Astrocyte (in vitro differentiated cells and primary cell): ENCODE results near the gene AACS. TPM values are rescaled to one million over a fixed set of nuclear protein-coding genes. Genes with fewer than 3 reads are reported as not detected.

Experiments used
- DNase-seq: peaks from one replicate; pipeline ENCODE4 v3.0.0-alpha.2; 2010; ENCODE audit warnings: low read depth
- FAIRE-seq: peaks from 2 replicates; lab custom pipeline; 2011; peaks lifted over from hg19 to GRCh38; lab: Jason Lieb, UNC
- H2AFZ ChIP-seq: 2 replicates; pipeline ENCODE4 v1.6.0; 2012; ENCODE audit warnings: low read depth, low read length, inconsistent platforms
- H3K27ac ChIP-seq: 2 replicates; pipeline ENCODE4 v1.5.1; 2011; ENCODE audit warnings: low read depth, low read length, inconsistent platforms
- H3K27me3 ChIP-seq: 2 replicates; pipeline ENCODE4 v1.6.0; 2011; ENCODE audit warnings: low read length, inconsistent platforms; ENCODE audit not compliant: insufficient read depth
- H3K36me3 ChIP-seq: 2 replicates; pipeline ENCODE4 v1.5.1; 2011; ENCODE audit warnings: low read length, inconsistent platforms; ENCODE audit not compliant: insufficient read depth
- H3K4me1 ChIP-seq: 2 replicates; pipeline ENCODE4 v1.5.1; 2011; ENCODE audit warnings: low read length, inconsistent platforms; ENCODE audit not compliant: insufficient read depth
- H3K4me2 ChIP-seq: 2 replicates; pipeline ENCODE4 v1.6.0; 2012; ENCODE audit warnings: low read length, inconsistent platforms
- H3K4me3 ChIP-seq: 2 replicates; pipeline ENCODE4 v1.5.1; 2011; ENCODE audit warnings: low read depth, mild to moderate bottlenecking, low read length, inconsistent platforms; ENCODE audit not compliant: insufficient read depth
- H3K79me2 ChIP-seq: 2 replicates; pipeline ENCODE4 v1.6.0; 2012; ENCODE audit warnings: mild to moderate bottlenecking, low read length, inconsistent platforms; ENCODE audit not compliant: insufficient read depth
- H3K9ac ChIP-seq: 2 replicates; pipeline ENCODE4 v1.6.0; 2012; ENCODE audit warnings: mild to moderate bottlenecking, low read length, inconsistent platforms
- H3K9me3 ChIP-seq: 2 replicates; pipeline ENCODE4 v1.5.1; 2012; ENCODE audit warnings: low read depth, mild to moderate bottlenecking, low read length, inconsistent platforms; ENCODE audit not compliant: insufficient read depth
- H4K20me1 ChIP-seq: 2 replicates; pipeline ENCODE4 v1.6.0; 2012; ENCODE audit warnings: low read length, inconsistent platforms; ENCODE audit not compliant: insufficient read depth
- H3K27ac Mint-ChIP-seq: one replicate; pipeline ENCODE4 v1.8.0; 2021; ENCODE audit warnings: mild to moderate bottlenecking, mixed read lengths; ENCODE audit not compliant: unreplicated experiment
- H3K27me3 Mint-ChIP-seq: one replicate; pipeline ENCODE4 v1.8.0; 2021; ENCODE audit warnings: low read depth, mixed read lengths; ENCODE audit not compliant: unreplicated experiment
- H3K36me3 Mint-ChIP-seq: one replicate; pipeline ENCODE4 v1.8.0; 2021; ENCODE audit warnings: low read depth, mixed read lengths; ENCODE audit not compliant: unreplicated experiment
- H3K4me1 Mint-ChIP-seq: one replicate; pipeline ENCODE4 v1.8.0; 2021; ENCODE audit warnings: low read depth, mixed read lengths; ENCODE audit not compliant: unreplicated experiment
- H3K4me3 Mint-ChIP-seq: one replicate; pipeline ENCODE4 v1.8.0; 2021; ENCODE audit warnings: mild to moderate bottlenecking, moderate library complexity, mixed read lengths; ENCODE audit not compliant: unreplicated experiment
- H3K9me3 Mint-ChIP-seq: one replicate; pipeline ENCODE4 v1.8.0; 2021; ENCODE audit warnings: mild to moderate bottlenecking, mixed read lengths; ENCODE audit not compliant: unreplicated experiment
- CTCF ChIP-seq: IDR thresholded peaks from 2 replicates; pipeline ENCODE4 v1.5.1; 2011; ENCODE audit warnings: low read depth, mild to moderate bottlenecking, inconsistent platforms, low read length, moderate library complexity; ENCODE audit not compliant: insufficient read depth
- EZH2 ChIP-seq: IDR thresholded peaks from 2 replicates; pipeline ENCODE4 v1.6.1; 2012; ENCODE audit warnings: mild to moderate bottlenecking, low read length, inconsistent platforms; ENCODE audit not compliant: insufficient read depth
- total RNA-seq: library from RNA; stranded (reverse); gene quantifications from 2 replicates; pipeline ENCODE4 v1.2.1, GENCODE V29; 2021

AACS gene
- total RNA-seq, 1 donor from 2014 or later, result 22.5 TPM

DNA sequence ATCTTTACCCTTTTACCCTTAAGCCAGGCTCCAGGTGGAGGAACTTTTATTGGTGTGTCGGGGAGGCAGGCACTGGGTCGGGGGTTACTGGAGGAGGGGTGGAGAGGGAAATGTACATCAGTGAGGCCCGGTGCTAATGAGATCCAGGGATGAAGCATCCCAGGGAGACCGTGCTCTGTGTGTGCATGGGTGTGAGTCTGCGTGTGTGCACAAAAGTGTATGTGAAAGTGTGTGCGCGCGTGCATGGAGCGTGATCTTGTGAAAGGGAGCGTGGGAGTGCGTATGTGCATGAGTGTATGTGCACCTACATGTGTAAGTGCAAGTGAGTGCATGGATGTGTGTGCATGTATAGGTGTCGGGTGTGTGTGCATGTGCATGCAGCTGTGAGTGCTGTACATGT lies 55.3 kb downstream of the AACS start:
- Mint-ChIP-seq H3K4me1 (peaks cover 2% of the 10 kb centered on the region), H3K9me3 (peaks cover 2% of the 10 kb centered on the region), H3K27ac (no peak overlapping the region), H3K4me3 (no peak overlapping the region), H3K27me3 (no peaks in the 10 kb centered on the region), H3K36me3 (peaks cover 32% of the 10 kb centered on the region)
- Histone ChIP-seq H3K9ac (no peak overlapping the region), H2AFZ (no peak overlapping the region), H3K4me3 (no peak overlapping the region), H3K79me2 (no peaks in the 10 kb centered on the region), H3K4me2 (no peak overlapping the region), H3K27me3 (no peaks in the 10 kb centered on the region), H3K27ac (no peak overlapping the region), H3K4me1 (no peaks in the 10 kb centered on the region), H3K9me3 (no peaks in the 10 kb centered on the region), H4K20me1 (peaks cover 5% of the 10 kb centered on the region), H3K36me3 (peaks cover 14% of the 10 kb centered on the region)
- DNase-seq, result no peak
- no peak for FAIRE-seq
- TF ChIP-seq CTCF, result no peak
- TF ChIP-seq EZH2, result no peak

GRCh38 chr12:125121106-125121505 lies 55.9 kb downstream of the AACS start:
- H3K27ac ChIP-seq, result no peak overlapping the region
- H2AFZ ChIP-seq, result no peak overlapping the region
- DNase-seq, result no peak
- H3K4me2 ChIP-seq, result no peak overlapping the region
- H3K36me3 Mint-ChIP-seq, result peaks cover 32% of the 10 kb centered on the region
- H3K9ac ChIP-seq, result no peak overlapping the region
- H3K4me3 Mint-ChIP-seq, result no peak overlapping the region
- peaks cover 2% of the 10 kb centered on the region for H3K4me1 Mint-ChIP-seq
- TF ChIP-seq EZH2, result no peak
- TF ChIP-seq CTCF, result no peak
- no peaks in the 10 kb centered on the region for H3K4me1 ChIP-seq
- no peak overlapping the region for H3K4me3 ChIP-seq
- peaks cover 5% of the 10 kb centered on the region for H4K20me1 ChIP-seq
- H3K27me3 Mint-ChIP-seq, result no peaks in the 10 kb centered on the region
- H3K9me3 Mint-ChIP-seq, result peaks cover 2% of the 10 kb centered on the region
- H3K79me2 ChIP-seq, result no peaks in the 10 kb centered on the region
- no peaks in the 10 kb centered on the region for H3K27me3 ChIP-seq
- no peak for FAIRE-seq
- peaks cover 13% of the 10 kb centered on the region for H3K36me3 ChIP-seq
- no peak overlapping the region for H3K27ac Mint-ChIP-seq
- no peaks in the 10 kb centered on the region for H3K9me3 ChIP-seq

GRCh38 chr12:125122668-125123067 lies 57.4 kb downstream of the AACS start:
- FAIRE-seq, result no peak

More at GRCh38 chr12:125122668-125123067, 57.4 kb downstream of the AACS start:
- H2AFZ ChIP-seq, result no peak overlapping the region
- H3K4me3 ChIP-seq, result no peak overlapping the region
- H3K9me3 Mint-ChIP-seq, result peaks cover 2% of the 10 kb centered on the region
- peaks cover 5% of the 10 kb centered on the region for H4K20me1 ChIP-seq
- no peaks in the 10 kb centered on the region for H3K4me1 ChIP-seq
- H3K79me2 ChIP-seq, result no peaks in the 10 kb centered on the region
- H3K4me3 Mint-ChIP-seq, result no peak overlapping the region
- H3K36me3 Mint-ChIP-seq, result peaks cover 37% of the 10 kb centered on the region
- DNase-seq, result no peak
- H3K9me3 ChIP-seq, result no peaks in the 10 kb centered on the region
- TF ChIP-seq EZH2, result no peak
- no peak for TF ChIP-seq CTCF
- H3K36me3 ChIP-seq, result peaks cover 13% of the 10 kb centered on the region
- no peak overlapping the region for H3K9ac ChIP-seq
- no peak overlapping the region for H3K27ac Mint-ChIP-seq
- H3K27me3 Mint-ChIP-seq, result no peaks in the 10 kb centered on the region
- H3K27me3 ChIP-seq, result no peaks in the 10 kb centered on the region
- H3K27ac ChIP-seq, result no peak overlapping the region
- H3K4me2 ChIP-seq, result no peak overlapping the region
- peaks cover 2% of the 10 kb centered on the region for H3K4me1 Mint-ChIP-seq
